Measurements from ENCODE around the gene MALL. TPM values are rescaled to one million over a fixed set of nuclear protein-coding genes. Genes with fewer than 3 reads are reported as not detected.

MALL gene
- total and polyA plus RNA-seq, 2 of the 13 experiments (the other 11 are each of a cell fraction or from before 2014, with no cell fraction given) = not detected

DNA sequence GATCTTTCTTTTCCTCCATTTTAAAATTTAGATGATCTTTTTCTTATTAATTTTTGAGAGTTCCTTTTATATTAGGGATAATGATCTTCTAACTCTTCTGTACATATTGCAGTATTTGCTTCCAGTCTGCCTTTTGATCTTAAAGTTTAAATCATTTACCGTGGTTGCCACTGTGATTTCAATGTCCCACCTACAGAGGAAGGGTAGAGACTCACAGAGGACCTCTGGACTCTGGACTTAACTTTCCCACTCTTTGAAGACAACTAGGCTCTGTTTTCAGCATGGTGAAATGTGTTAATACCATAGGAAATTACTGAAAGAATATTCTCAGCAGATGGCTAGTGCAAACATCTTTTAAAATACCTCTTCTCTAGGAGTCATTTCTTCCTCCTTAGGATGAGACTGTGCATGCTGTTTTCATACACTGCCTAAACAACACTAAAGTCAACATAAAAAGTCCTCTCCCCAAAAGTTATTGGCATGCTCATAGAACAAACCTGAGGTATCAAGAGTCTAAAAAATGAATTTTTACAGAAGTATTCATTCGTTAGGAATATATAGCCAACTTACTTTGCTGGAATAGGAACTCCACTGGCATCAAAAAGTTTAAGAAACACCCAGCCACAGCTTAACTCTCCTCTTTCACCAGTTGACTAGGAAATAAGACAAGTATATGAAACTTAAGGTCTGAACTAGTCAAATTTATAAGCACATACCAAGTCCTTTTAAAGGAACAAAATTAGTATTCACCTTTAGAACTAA lies 30.7 kb upstream of the MALL start (continued):
- TF ChIP-seq, protein P1, sequence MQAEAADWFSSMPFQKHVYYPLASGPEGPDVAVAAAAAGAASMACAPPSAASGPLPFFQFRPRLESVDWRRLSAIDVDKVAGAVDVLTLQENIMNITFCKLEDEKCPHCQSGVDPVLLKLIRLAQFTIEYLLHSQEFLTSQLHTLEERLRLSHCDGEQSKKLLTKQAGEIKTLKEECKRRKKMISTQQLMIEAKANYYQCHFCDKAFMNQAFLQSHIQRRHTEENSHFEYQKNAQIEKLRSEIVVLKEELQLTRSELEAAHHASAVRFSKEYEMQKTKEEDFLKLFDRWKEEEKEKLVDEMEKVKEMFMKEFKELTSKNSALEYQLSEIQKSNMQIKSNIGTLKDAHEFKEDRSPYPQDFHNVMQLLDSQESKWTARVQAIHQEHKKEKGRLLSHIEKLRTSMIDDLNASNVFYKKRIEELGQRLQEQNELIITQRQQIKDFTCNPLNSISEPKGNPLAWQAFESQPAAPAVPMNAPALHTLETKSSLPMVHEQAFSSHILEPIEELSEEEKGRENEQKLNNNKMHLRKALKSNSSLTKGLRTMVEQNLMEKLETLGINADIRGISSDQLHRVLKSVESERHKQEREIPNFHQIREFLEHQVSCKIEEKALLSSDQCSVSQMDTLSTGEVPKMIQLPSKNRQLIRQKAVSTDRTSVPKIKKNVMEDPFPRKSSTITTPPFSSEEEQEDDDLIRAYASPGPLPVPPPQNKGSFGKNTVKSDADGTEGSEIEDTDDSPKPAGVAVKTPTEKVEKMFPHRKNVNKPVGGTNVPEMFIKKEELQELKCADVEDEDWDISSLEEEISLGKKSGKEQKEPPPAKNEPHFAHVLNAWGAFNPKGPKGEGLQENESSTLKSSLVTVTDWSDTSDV (CRISPR knock-in tag; IDR thresholded peaks at IDR 0.05) = no peak
- TF ChIP-seq ZNF75D (CRISPR knock-in tag; IDR thresholded peaks at IDR 0.05; ENCODE audit: borderline replicate concordance) (no peak), REXO4 (CRISPR knock-in tag; IDR thresholded peaks at IDR 0.05; ENCODE audit: borderline replicate concordance) (no peak), RBM39 (IDR thresholded peaks at IDR 0.05; ENCODE audit: low read depth, low read length, poor library complexity, severe bottlenecking) (no peak), SRSF4 (IDR thresholded peaks at IDR 0.05; ENCODE audit: low read depth, low read length, poor library complexity, severe bottlenecking) (no peak), ZSCAN9 (CRISPR knock-in tag; IDR thresholded peaks at IDR 0.05; ENCODE audit: borderline replicate concordance) (no peak), TSC22D2 (CRISPR knock-in tag; IDR thresholded peaks at IDR 0.05; ENCODE audit: borderline replicate concordance) (no peak), EED (CRISPR knock-in tag; IDR thresholded peaks at IDR 0.05) (no peak), CHD4 (IDR thresholded peaks at IDR 0.05; ENCODE audit: borderline replicate concordance, low read length) (no peak; the same call in 1 of the 2 replicates), JUN (CRISPR knock-in tag; IDR thresholded peaks at IDR 0.05) (no peak), HOXA5 (CRISPR knock-in tag; IDR thresholded peaks at IDR 0.05) (no peak), TGIF2 (CRISPR knock-in tag; IDR thresholded peaks at IDR 0.05) (0 out of 2 replicates have a peak, but pooled peaks have one; percentile 29), NRL (CRISPR knock-in tag; IDR thresholded peaks at IDR 0.05; ENCODE audit: borderline replicate concordance) (no peak), ZNF879 (CRISPR knock-in tag; IDR thresholded peaks at IDR 0.05) (no peak), FOXA1 (IDR thresholded peaks at IDR 0.05) (no peak), FOXA1 (CRISPR knock-in tag; IDR thresholded peaks at IDR 0.05) (peak; percentile 75), ZNF607 (CRISPR knock-in tag; IDR thresholded peaks at IDR 0.05; ENCODE audit: borderline replicate concordance) (no peak), SSRP1 (CRISPR knock-in tag; IDR thresholded peaks at IDR 0.05) (no peak), SNRNP70 (IDR thresholded peaks at IDR 0.05; ENCODE audit: low read depth, low read length) (no peak), SP140L (CRISPR knock-in tag; IDR thresholded peaks at IDR 0.05; ENCODE audit: borderline replicate concordance) (no peak), ETV5 (CRISPR knock-in tag; IDR thresholded peaks at IDR 0.05; ENCODE audit: borderline replicate concordance) (peak; percentile 78; the same call in 1 of the 2 replicates), ZNF253 (CRISPR knock-in tag; IDR thresholded peaks at IDR 0.05; ENCODE audit: borderline replicate concordance) (no peak)
- TF ChIP-seq, protein P2, sequence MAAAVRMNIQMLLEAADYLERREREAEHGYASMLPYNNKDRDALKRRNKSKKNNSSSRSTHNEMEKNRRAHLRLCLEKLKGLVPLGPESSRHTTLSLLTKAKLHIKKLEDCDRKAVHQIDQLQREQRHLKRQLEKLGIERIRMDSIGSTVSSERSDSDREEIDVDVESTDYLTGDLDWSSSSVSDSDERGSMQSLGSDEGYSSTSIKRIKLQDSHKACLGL (CRISPR knock-in tag; IDR thresholded peaks at IDR 0.05) = no peak
- TF ChIP-seq, protein P3, sequence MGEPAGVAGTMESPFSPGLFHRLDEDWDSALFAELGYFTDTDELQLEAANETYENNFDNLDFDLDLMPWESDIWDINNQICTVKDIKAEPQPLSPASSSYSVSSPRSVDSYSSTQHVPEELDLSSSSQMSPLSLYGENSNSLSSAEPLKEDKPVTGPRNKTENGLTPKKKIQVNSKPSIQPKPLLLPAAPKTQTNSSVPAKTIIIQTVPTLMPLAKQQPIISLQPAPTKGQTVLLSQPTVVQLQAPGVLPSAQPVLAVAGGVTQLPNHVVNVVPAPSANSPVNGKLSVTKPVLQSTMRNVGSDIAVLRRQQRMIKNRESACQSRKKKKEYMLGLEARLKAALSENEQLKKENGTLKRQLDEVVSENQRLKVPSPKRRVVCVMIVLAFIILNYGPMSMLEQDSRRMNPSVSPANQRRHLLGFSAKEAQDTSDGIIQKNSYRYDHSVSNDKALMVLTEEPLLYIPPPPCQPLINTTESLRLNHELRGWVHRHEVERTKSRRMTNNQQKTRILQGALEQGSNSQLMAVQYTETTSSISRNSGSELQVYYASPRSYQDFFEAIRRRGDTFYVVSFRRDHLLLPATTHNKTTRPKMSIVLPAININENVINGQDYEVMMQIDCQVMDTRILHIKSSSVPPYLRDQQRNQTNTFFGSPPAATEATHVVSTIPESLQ (CRISPR knock-in tag; conservative IDR thresholded peaks at IDR 0.05) = no peak
